CD4-positive, alpha-beta T cell treated with Interleukin-21 for 1 hour (primary cell): ENCODE data around the gene EFCC1.
"Not testable (repeated sequence)": the region's sequence is repeated elsewhere in the genome, so short reads cannot be mapped to it uniquely, and the experiment has no call there.

ENCODE experiments used
- DNase-seq: peaks from one replicate; pipeline ENCODE4 v3.0.0-alpha.2; 2020

EFCC1 gene

GRCh38 chr3:129087138-129087702 is 86.1 kb downstream of the EFCC1 start:
- no peak for DNase-seq

- peak; percentile 12 for DNase-seq
Observed at GRCh38 chr3:129087904-129088303, 86.8 kb downstream of the EFCC1 start.

DNA sequence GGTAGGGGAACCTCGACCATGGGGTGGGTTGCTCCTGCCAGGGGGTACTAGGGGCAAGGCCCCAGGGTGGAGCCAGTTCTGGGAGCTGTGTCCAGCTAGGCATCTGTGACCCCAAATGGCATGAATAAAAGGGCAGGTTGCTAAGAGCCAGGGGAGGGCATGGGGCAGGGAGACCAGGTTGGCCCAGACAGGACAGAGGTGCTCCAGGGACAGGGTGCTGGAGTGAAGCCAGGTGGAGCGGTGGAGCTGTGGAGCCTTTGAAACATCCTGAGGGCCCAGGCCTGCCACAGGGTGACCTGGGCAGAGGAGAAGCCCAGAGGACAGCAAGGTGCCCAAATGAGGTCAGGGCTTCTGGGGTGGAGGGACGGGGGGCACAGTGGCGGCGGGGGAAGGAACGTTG is 87.2 kb downstream of the EFCC1 start:
- DNase-seq = not testable (repeated sequence)
